SHP77 (cell line): ENCODE data around the gene APOH.
"Not testable (repeated sequence)": the region's sequence is repeated elsewhere in the genome, so short reads cannot be mapped to it uniquely, and the experiment has no call there.

ENCODE experiments used
- DNase-seq, 2 experiments: peaks; one replicate each; lab custom pipeline; 2025; lab: John Stamatoyannopoulos, UW

APOH gene, protein sequence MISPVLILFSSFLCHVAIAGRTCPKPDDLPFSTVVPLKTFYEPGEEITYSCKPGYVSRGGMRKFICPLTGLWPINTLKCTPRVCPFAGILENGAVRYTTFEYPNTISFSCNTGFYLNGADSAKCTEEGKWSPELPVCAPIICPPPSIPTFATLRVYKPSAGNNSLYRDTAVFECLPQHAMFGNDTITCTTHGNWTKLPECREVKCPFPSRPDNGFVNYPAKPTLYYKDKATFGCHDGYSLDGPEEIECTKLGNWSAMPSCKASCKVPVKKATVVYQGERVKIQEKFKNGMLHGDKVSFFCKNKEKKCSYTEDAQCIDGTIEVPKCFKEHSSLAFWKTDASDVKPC

DNA sequence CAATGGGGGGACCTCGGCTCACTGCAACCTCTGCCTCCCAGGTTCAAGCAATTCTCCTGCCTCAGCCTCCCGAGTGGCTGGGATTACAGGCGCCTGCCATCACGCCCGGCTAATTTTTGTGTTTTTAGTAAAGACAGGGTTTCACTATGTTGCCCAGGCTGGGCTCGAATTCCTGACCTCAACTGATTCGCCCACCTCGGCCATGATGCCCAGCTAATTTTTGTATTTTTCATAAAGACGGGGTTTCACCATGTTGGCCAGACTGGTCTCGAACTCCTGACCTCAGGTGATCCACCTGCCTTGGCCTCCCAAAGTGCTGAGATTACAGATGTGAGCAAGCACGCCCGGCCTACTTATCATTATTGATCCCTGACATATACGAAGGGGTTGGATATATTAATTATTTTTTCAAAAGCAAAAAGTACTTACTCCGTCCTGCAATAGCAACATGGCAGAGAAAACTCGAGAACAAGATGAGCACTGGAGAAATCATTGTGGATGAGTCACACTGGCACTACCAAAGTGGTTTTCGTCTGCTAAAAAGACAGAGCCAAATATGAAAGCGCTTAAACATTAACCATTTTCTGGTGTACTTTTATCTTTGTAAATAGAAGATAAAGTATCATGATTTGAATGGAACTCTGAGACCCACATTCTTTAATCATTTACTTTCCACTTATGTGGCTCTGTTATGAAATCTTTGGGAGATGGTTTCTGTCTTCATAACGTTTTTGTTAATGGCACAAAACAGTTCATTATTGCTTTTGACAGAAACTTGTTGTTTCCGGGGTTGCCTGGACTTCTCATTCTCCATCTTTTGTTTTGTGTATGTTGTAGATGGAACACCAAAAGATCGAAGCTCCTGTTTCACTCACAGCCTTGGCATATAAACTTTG lies at the start of gene APOH:
TSS of gene APOH (minus strand) at position 529 of the 896 bp plus-strand sequence. CDS start at position 493, 36 bp downstream.
- DNase-seq: no peak

DNA sequence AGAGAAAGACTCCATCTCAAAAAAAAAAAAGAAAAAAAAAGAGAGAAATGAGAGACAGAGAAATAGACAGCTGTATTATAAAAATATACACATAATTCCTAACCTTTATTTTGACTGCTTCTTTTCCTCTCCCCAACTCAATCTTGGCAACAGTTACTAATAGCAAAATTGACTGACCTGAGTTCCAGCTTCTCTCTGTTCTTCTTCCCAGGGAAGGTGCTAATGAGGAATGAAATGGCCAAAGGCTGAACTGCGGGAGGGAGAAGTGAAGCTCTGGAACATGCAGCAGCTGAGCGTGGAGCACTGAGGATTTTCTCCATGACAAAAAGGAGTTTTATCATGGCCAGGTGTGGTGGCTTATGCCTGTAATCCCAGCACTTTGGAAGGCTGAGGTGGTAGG lies 48.0 kb upstream of the APOH start:
- DNase-seq: no peak

DNA sequence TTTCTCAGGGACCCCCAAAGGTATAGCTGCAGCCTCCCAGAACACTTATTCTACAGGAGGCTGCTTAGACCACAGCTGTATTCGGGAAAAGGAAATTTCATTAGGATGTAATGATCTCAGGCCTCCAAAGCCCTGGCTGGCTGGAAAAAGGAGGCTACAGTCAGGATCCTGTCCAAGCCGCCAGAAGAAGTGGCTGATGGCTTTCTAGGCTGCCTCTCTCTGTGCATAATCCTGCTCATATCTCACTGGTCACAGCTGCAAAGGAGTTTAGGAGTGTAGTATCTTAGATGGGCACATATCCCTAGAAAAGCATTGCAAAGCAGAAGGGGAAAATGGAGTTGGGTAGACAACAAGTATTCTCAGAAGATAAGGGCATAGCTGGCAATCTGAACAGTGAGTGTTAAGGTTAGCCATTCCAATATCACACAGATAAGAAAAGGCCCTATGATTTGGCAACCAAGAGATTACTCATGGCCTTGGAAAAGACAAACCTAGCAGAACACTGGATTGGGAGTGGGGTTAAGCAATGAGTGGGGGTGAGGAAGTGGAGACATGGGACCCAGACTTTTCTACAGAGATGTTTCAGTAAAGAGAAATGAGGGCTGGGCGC lies 47.2 kb upstream of the APOH start:
- no peak for DNase-seq

DNA sequence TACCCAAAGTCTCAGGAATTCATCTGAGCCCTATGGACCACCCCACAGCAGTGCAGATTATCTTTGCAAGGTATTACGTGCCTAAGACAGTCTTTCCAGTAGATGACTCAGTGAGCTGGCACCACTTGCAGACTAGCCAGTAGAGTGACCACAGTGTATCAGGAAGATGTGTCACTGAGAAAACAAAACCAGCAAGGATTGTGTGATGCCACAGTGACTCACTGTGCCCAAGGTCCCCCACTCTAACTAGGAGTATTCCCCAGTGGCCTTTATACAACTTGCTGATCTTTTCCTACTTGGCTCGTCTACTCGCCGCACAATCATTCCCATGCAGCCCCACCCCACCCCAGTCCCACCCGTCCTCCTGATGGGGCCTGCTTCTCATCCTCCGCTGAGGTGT lies 46.4 kb upstream of the APOH start:
- DNase-seq: no peak

DNA sequence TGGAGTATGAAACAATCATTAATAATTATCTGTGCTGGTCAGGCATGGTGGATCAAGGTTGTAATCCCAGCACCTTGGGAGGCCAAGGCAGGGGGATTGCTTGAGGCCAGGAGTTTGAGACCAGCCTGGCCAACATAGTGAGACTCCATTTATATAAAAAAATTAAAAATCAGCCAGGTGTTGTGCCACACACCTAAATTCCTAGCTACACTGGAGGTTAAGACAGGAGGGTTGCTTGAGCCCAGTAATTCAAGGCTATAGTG lies 44.3 kb upstream of the APOH start:
- no peak for DNase-seq

DNA sequence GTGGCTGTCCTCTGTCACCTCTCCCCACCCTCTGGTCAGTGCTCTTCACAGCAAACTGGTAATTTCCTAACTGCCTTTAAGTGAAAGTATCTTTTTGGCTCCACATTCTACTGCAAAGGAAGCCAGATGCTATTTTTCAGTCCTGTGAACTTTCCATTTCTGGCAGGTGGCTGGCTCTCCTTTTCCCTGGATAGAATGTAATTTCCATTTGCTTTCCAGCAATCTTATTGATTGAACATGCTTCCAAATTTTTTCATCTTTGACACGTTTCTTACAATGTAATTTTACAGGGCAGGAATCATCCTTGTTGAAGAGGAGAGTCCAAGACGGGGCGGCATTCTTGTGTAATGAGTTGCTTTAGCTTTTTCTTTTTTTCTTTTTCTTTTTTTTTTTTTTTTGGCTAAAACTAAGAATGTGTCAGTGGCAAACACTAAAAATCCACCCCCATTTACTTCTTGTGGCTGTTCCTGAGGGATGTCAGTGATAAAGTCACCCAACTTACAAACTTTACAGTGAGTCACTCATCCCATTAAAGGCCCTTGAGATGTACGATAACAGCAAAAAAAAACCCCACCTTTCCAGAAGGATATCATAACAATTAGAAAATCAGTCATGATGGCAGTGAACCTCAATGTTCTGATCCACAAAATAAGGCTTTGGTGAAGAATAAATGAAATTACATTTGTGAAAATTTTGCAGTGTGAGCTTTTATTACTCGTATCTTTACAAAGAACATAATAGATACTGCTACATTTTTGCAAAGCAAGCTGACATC lies 43.8 kb upstream of the APOH start:
- no peak for DNase-seq

DNA sequence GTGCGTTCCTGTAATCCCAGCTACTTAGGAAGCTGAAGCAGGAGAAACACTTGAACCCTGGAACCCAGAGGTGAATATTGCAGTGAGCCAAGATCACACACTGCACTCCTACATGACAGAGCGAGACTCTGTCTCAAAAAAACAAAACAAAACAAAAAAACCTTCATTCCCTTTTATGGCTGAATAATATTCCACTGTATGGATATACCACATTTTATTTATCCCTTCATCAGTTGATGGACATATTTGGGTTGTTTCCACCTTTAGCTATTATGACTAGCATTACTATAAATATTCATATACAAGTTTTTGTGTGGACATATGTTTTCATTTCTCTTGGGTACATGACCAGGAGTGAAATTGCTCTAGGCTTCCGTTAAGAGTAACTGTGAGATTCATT lies 42.3 kb upstream of the APOH start:
- no peak for DNase-seq

DNA sequence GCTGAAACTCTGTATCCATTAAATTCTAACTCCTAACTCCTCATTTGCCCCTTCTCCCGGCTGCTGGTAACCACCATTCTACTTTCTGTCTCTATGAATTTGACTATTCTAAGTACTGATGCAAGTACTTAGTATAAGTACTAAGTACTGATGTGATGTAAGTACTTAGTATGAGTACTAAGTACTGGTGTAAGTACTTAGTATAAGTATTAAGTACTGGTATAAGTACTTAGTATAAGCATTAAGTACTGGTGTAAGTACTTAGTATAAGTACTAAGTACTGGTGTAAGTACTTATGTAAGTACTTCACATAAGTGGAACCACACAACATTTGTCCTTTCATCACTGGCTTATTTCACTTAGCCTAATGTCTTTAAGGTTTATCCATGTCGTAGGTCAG lies 40.9 kb upstream of the APOH start:
- DNase-seq: no peak

DNA sequence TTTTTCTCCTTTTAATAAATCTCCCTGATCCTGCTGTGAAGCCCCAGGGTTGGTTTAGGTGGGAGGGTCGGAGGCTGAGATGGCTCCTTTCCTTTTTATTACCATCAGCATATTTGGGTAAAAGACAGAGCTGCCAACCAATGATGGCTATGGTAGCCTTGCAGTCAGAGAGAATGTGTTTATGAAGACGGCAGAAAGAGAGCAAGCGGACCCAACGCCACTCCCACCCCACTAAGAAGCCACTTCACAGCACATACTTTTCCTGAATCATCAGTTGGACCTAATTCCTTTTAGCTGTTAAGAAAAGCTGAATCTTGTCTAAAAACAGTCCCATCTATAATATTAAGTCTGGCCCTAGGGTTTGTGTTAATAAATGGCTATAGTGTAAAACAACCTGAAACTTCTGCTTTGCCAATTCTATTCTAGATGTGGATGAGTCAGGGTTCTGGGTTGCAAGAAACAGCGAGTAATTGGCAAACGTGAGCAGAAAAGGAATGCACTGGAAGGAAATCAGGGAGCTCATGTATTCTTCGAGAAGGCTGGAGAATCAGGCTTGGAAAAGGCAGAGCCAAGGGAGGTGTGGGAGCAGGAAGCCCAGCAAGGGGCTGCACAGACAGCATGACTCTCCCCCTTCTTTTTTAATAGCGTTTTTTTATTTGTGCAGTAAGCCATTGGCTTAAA lies 39.2 kb upstream of the APOH start:
- no peak for DNase-seq

DNA sequence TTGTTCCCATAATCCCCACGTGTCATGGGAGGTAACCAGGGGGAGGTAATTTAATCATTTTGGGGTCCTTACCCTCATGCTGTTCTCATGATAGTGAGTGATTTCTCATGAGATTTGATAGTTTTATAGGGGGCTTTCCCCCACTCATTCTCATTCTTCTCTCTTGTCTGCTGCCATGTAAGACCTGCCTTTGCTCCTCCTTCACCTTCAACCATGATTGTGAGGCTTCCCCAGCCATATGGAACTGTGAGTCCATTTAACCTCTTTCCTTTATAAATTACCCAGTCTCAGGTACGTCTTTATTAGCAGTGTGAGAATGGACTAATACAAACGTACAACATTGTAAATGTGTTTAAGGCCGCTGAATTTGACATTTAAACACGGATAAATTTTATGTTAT lies 35.5 kb upstream of the APOH start:
- no peak for DNase-seq

DNA sequence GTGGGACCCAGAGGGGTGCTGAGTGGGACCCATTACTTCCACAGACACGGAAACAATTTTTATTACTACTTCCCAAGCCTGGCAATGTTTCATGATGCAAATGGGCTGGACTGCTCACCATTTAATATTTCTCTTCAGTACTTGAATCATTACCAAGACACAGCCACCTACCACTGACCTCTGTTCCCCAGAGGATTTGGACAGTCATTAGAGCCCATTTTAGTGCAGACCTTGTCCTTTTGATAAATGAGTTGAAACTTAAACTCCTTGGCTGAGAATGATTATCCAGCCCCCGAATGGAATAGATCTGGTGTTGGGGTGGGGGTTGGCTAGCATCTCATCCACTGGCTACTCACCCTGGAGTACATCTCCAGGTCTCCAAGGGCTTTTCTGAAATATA lies 33.6 kb upstream of the APOH start:
- DNase-seq: no peak

DNA sequence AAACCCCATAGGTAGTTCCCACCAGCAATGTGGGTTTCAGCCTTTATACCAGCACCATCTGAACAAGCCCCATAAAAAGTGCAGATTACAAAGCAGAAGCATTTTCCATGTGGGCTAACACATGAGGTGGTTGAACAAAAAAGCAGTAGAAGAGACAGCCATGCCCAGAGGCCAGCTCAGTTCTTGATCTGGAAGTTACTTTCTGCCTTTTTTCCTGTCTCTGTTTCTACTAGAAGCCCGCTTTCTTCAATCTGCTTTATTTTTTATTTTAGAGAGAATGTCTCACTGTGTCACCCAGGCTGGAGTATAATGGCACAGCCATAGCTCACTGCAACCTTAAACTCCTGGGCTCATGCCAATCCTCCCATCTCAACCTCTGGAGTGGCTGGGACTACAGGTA lies 31.5 kb upstream of the APOH start:
- no peak for DNase-seq

DNA sequence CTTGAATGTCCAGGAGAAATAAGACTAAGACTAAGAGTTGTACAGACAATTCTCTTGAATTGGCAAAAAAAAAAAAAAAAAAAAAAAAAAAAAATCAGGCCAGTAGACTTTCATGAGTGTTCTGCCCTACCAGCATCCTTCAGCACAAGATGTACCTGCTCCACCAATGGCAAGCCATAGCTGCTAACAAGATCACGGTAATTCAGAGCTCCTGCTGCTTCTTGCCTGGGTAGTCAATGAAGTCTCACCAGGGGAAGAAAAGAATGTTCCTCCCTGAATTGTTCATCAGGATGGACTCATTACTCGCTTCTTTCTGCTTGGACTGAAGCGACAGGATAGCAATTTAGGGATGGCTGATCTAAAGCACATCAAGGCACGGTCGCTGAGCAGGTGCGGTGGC lies 31.1 kb upstream of the APOH start:
- no peak for DNase-seq

DNA sequence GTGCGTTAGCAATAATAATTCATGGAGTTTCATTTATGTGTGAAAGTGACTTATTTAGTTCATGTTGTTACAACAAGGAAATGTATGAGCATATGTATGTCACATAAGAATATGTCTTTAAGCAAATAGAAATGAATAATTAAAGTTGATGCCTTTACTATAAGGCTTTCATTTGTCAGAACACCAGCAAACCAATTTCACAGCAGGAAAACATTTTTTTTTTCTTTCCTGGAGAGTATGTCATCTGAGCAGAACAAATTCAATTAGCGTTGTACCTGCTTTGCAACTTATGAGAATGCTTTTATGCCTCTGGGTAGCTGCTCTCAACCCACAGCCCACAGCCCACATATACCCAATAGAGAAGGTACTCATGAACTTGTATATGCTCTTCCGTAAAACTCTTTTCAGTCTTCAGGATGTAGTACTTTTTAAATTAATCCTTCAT lies 26.3 kb upstream of the APOH start:
- no peak for DNase-seq

DNA sequence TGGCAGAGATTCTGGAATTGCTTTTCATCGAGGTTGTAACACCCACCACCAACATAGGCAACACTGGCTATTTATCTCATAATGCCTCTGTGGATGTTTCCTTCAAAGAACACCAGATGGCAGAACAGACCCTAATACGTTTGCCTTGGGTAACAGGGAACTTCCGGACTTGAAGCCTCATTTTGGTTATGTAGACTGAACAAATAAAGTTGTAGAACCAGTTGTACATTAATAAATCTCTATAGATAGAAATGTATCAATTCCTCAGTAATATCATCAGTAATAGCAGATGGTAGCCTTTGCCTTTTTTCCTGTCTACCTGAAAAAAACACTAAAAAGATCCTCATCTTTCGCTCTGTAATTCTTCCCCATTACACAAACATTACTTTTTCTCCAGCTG lies 25.9 kb upstream of the APOH start:
- DNase-seq: peak; percentile 45 to 48

DNA sequence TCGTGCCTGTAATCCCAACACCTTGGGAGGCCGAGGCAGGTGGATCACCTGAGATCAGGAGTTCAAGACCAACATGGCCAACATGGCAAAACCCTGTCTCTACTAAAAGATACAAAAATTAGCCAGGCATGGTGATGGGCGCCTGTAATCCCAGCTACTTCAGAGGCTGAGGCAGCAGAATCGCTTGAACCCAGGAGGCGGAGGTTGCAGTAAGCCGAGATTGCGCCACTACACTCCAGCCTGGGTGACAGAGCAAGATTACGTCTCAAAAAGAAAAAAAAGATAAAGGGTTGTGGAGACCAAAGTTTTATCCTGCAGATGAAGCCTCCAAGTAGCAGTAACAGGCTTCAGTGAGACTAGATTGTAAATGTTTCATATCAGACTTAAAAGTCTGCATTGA lies 24.2 kb upstream of the APOH start:
- not testable (repeated sequence) for DNase-seq

DNA sequence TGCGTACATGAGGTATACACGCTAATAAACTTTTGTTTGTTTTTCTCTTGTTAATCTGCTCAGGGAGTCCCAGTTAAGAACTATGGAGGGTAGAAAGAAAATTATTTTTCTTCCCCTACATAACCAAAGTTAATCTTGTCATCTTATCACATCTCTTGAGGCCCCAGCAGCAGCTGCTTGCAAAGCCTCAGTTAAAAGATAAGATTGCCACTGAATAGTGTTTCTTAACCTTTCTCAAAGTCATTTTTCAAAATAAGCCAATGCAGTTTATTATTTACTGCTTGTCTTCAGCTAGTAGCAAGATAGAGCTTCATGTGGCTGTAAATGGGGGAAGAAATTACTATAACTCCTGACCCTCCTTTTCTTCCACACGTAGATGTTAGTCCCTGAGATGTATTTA lies 21.5 kb upstream of the APOH start:
- DNase-seq: no peak

DNA sequence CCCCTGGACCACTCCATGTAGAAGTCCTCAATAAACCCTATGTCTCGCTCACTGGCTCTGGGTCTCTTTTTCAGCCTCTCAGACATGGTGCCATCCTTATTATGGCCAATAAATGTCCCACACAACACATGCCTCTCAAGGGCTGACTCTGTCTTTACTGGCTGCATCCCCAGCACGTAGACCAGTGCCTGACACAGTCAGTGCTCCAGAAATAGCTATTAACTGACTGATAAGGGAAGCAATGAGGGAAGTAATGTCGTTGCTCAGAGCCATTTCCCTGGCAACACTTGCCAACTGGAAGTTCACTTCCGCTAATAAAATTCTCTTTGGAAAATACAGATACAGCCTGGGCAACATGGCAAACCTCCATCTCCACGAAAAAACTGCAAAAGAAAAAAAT lies 19.1 kb upstream of the APOH start:
- DNase-seq: no peak

DNA sequence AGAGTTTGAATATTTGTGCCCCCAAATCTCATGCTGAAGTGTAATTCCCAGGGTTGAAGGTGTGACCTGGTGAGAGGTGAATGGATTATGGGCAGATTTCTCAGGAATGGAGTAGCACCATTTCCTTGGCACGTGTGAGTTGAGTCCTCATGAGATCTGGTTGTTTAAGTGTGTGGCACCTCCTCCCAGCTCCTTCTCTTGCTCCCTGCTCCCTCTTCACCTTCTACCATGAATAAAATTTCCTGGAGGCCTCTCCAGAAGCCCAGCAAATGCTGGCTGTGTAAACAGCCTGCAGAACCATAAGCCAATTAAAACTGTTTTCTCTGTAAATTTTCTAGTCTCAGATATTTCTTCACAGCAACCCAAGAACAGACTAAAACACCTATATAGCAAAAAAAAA lies 12.6 kb upstream of the APOH start:
- no peak for DNase-seq

DNA sequence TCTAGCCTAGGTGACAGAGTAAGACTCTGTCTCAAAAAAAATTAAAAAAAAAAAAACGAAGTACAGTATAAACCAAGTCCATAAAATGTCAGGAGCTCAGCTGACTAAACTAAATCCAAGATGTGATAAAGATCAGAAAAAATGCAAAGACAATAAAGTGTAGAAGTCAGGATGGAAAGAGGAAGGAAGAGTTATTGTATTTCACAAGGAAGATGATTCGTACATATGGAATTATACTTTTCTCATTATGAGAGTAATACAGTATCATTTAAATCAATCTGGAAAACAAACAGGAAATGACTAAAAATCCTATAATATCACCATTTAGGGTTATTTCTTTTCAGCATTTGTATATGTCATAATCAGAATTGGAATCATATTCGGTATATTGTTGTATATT lies 11.4 kb upstream of the APOH start:
- no peak for DNase-seq

DNA sequence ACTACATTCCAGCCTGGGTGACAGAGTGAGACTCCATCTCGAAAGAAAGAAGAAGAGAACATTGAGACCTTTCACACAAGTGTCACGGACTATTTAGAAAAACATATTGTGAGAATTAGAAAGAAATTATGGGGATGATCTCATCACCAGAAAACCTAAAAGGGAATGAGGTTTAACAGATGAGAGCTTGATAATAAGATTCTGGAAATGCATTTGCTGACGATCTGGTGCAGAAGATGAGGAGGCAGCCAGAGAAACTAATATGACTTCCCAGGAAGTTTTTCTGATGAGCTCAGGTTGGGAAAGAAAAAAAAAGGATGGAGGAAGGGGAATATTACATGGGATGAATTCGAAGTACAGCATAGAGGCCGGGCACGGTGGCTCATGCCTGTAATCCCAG lies 10.8 kb upstream of the APOH start:
- DNase-seq: no peak
